ENCODE measurements around the gene XK.
A peak's percentile ranks its signal among the peaks of the same experiment; 100 is the strongest.
"Not testable (repeated sequence)": the region's sequence is repeated elsewhere in the genome, so short reads cannot be mapped to it uniquely, and the experiment has no call there.

XK gene, protein sequence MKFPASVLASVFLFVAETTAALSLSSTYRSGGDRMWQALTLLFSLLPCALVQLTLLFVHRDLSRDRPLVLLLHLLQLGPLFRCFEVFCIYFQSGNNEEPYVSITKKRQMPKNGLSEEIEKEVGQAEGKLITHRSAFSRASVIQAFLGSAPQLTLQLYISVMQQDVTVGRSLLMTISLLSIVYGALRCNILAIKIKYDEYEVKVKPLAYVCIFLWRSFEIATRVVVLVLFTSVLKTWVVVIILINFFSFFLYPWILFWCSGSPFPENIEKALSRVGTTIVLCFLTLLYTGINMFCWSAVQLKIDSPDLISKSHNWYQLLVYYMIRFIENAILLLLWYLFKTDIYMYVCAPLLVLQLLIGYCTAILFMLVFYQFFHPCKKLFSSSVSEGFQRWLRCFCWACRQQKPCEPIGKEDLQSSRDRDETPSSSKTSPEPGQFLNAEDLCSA

GRCh38 chrX:37685381-37686359 lies at the start of gene XK:
Gene XK, plus strand, starts transcription at chrX:37685791. Its CDS starts 171 bp downstream, at chrX:37685962.
- peak; percentile 7 to 19 for DNase-seq

- DNase-seq, result no peak
Observed at GRCh38 chrX:37638047-37638446, 47.5 kb upstream of the XK start.

GRCh38 chrX:37640142-37640541 lies 45.4 kb upstream of the XK start:
- no peak for DNase-seq

GRCh38 chrX:37641859-37642258 lies 43.7 kb upstream of the XK start:
- no peak for DNase-seq

- DNase-seq, result no peak
Observed at GRCh38 chrX:37644381-37645305, 40.9 kb upstream of the XK start.

DNA sequence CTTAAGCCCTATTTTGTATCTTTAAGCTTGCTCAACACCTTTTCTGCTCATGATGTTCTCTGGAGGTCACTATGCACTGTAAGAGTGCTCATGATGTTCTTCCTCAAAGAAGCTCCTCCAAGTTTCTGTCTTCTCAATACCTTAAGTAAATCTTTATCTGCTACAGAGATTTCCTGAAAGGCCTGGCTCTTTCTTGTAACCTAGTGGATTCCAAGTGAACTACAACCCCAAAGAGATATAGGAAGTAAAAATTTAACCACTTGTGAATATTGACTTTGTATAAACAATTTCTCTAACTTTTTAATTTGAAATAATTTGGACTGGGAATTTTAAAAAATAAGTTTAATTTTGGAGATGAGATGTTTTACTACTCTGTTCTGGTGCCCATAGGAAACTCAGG lies 39.3 kb upstream of the XK start:
- no peak for DNase-seq

- not testable (repeated sequence) for DNase-seq
Observed at GRCh38 chrX:37650879-37651278, 34.7 kb upstream of the XK start.

GRCh38 chrX:37651921-37652452 lies 33.6 kb upstream of the XK start:
- DNase-seq, result no peak

DNA sequence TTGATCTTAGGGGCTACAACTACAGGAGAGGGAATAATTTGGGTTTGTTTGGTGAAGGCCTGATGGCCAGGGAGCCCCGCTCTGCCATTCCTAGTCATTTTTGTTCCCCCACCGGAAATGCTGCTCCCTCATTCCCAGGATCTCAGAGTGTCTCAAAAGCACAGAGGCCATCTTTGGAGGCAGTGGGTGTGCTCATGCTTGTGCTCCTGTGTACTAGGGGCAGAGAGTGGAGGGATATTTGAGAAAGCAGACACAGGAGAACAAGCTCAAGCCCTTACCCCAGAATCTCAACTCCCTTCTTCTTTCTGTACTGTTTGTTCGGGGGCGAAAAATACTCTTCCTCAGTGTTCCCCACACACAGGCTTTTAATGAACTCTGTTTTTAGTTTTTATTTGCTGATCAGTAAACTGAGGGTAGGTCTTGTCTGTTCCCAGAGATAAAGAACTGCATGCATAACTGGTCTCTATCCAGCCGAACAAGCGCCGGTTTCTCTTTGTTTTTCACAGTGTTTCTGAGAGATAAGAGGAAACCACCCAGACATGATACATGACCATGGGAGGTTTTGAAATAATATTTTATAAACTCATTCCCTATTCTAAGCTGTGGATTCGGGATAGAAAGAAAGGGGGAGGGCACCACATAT lies 32.9 kb upstream of the XK start:
- DNase-seq, result no peak

GRCh38 chrX:37653397-37654085 lies 32.0 kb upstream of the XK start:
- no peak for DNase-seq

GRCh38 chrX:37658343-37659030 lies 27.1 kb upstream of the XK start:
- no peak for DNase-seq

- DNase-seq, result no peak
Observed at GRCh38 chrX:37659047-37659446, 26.5 kb upstream of the XK start.

- no peak for DNase-seq
Observed at GRCh38 chrX:37662181-37662580, 23.4 kb upstream of the XK start.

DNA sequence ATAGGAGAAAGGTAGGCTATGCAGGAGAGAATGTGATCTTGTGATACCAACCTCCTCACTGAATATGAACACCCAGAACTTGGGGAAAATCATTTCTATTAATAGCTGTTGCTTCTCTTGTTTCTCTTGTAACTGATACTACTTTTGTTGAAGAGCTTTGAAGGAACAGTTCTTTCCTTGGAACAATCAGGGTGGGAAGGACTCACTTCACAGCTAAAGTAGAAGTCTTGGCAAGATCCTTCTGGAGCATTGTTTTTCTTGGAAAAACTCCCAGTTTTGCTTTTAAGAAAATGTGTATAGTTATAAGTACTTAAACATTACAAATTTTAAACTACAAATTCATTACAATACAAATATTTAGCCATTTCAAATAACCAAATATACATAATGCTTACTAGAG lies 19.1 kb upstream of the XK start:
- no peak for DNase-seq

GRCh38 chrX:37667141-37667540 lies 18.4 kb upstream of the XK start:
- DNase-seq, result no peak

DNA sequence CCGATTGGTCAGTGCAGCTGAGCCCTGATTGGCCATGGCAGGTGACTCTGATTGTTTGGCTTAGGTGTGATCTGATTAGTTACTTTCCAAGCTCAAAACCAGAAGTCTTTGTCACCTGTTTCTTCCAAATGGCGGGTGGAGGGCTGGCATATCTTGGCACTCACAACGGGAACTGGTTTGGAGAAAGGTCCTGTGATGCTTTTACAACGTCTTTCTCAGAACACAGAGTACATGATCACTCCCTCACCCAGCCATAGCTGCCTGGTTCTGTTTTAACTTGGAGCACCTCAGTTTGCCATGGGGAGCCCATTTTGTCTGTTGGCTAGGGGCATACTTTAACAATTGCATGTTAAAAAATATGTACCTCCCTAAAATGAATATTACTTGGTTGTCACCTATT lies 13.0 kb upstream of the XK start:
- DNase-seq, result no peak

DNA sequence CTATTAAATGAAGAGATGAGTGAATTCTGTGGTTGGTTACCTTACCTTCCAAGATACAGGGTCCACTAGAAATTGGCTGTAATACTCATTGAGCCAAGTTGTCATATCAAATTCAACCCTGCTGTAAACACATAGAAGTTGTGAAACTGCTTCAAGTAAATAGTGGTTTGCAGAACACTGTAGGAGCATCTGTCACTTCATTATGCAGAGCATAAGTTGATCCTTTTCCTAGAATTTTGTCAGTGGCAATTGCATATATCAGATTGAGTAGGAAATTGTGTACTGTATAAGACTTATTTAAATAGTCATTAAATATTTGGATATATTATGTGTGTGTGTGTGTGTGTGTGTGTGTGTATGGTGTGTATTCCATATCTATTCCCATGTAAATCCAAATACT lies 8.8 kb upstream of the XK start:
- no peak for DNase-seq

DNA sequence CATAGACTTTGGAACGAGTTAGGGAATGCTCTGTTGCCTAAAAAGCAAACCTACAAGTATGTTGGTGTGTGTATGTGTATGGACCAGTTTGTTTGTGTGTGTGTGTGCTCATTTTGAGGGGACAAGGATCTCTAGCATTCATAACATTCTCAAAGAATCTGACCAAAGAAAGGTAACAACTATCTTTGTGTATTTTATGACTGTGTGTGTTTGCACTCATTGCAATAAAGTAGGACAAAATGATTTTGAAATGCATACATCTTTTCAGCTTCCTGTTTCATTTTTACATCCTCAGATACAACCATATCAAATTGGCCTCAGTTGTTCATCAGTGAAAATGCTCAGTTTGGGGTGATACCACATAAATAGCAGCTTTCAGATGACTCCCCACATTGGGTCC lies 8.3 kb upstream of the XK start:
- no peak for DNase-seq

DNA sequence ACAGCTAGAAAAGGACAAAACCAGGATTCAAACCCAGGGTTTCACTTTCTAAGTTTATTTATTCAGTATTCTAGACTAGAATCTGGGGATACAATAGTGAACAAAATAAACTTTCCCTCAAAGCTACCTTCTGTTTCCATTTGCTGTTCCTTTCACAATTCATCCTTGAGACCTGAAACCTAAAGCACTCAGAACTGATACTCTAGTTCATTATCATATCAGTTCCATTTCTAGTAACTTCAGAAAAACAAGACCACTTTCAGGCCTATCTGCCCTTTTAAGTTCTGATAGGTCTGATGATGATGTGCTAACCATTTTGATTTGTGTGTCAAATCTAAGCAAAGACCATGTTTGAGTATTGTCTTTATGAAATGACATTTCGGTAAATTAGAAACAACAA lies 7.8 kb upstream of the XK start:
- no peak for DNase-seq

DNA sequence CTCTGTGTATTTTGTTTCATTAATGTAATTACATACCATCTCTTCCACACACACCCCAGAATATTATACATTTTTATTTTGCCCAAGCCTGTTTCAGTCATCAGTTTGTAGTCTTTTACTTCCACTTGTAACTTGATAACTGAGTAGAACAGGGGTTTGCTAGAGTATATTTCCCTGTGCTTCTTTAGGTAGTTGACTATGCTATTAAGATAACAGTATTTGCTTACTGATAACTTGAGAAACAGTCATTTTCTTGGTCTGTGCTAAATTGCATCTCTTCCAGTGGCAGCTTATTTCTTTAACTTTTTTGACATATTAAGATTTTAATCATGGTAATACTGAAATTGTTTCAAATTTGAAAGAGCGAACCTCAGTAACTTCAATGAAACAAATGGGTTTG lies 7.0 kb upstream of the XK start:
- no peak for DNase-seq

DNA sequence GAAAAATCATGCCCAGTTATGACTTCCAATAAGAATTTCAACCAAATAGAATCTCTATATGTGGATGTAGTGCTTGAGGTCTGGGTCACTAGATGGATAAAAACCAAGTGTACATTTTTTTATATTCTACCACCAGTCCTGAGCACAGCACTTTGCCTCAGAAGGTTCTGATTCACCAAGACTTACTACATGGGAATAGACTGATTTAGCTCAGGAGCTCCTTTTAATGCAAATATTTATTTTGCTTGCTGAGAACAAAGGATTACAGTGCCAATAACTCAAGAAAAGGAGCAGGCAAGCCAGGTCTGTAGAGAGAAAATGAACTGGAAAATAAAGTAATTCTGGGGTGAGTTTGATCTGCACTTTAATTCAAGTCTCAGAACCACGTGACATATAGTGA lies 6.4 kb upstream of the XK start:
- DNase-seq, result no peak

Data from stimulated activated CD4-positive, alpha-beta T cell treated with anti-CD3 and anti-CD28 coated beads, Interleukin-2, amount 100 ng/mL, for 48 hours (primary cell).